Measurements from ENCODE around the gene KCNJ10.

KCNJ10 gene

DNA sequence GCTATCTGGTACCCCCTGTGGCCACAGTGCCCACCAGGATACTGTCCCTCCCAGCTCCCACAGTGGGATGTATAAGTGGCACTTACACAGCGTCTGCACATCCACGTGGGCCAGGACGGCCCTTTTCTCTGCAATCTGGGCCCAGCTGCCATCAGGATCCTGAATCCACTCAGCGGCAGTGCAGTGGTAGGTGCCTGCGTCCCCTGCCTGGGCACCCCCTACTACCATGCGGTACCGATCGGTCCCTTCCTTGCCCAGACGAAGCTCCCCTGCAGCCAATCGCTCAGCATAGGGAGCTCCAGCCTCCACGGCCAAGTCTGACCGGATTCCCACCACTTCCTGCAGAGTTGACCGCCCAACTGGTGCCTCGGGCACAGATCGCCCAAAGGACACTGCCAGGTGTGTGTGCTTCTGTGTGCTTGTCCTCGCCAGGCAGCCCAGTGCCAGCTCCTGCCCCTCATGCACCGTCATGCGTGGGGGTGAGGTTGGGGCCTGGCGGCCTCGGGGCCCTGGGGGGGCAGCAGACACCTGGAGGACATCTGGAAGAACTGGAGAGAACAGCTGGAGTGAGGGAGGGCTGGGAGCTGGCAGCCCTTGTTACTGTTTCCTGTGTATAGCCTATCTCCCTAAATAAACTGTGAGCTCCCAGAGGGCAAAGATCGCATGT lies 23.8 kb upstream of the KCNJ10 start:
- Mint-ChIP-seq H3K9me3 (no peaks in the 10 kb centered on the region), H3K4me1 (peaks cover 30% of the 10 kb centered on the region)

GRCh38 chr1:160093069-160093395 lies 23.1 kb upstream of the KCNJ10 start:
- no peak for DNase-seq
- H3K36me3 Mint-ChIP-seq (ENCODE audit: low read depth), result no peaks in the 10 kb centered on the region
- peaks cover 36% of the 10 kb centered on the region for H3K4me1 Mint-ChIP-seq
- no peak overlapping the region for H3K27ac Mint-ChIP-seq
- no peak for TF ChIP-seq CTCF (IDR thresholded peaks at IDR 0.05)
- no peaks in the 10 kb centered on the region for H3K9me3 Mint-ChIP-seq
- H3K4me3 Mint-ChIP-seq, result no peak overlapping the region
- H3K27me3 Mint-ChIP-seq (ENCODE audit: low read depth, poor library complexity), result peaks cover 14% of the 10 kb centered on the region

More for the DNA sequence above, 23.8 kb upstream of the KCNJ10 start:
- H3K4me3 Mint-ChIP-seq, result no peak overlapping the region
- H3K27ac Mint-ChIP-seq, result no peak overlapping the region
- DNase-seq, result no peak
- peaks cover 14% of the 10 kb centered on the region for H3K27me3 Mint-ChIP-seq (ENCODE audit: low read depth, poor library complexity)
- H3K36me3 Mint-ChIP-seq (ENCODE audit: low read depth), result no peaks in the 10 kb centered on the region
- no peak for TF ChIP-seq CTCF (IDR thresholded peaks at IDR 0.05)

DNA sequence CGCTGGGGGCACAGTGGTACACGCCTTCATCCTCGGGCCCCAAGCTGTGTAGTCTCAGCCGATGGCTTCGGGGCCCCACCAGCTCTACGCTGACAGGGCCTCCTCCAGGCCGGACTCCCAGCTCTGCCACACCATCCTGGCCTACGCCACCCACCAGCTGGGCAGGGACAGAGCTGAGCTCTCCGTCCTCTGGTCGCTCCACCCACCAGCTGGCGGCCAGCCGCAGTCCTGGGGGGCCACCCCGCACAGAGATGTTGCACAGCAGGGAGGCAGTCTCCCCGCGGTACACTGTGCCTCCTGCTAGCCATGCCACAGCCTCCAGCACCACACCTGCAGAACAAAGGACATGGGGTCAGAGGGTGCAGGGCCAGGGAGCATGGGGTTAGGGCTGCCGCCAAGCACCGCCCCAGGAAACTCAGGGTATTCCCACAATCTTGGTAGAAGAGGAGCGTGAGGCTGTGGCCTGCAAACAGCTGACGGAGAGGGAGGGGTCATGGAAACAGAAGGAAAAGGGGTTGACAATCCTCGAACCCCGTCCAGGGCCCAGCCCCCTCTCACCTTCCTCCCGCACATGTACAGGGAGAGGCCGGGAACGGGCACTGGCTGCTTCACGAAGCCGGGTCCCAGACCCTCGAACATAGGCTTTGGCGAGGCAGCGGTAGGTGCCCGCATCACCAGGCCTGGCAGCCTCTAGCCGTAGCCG lies 22.6 kb upstream of the KCNJ10 start:
- DNase-seq, result no peak
- H3K36me3 Mint-ChIP-seq (ENCODE audit: low read depth), result no peaks in the 10 kb centered on the region
- TF ChIP-seq CTCF (IDR thresholded peaks at IDR 0.05), result no peak
- H3K27me3 Mint-ChIP-seq (ENCODE audit: low read depth, poor library complexity), result peaks cover 14% of the 10 kb centered on the region
- H3K9me3 Mint-ChIP-seq, result no peaks in the 10 kb centered on the region
- no peak overlapping the region for H3K4me3 Mint-ChIP-seq
- H3K27ac Mint-ChIP-seq, result no peak overlapping the region
- peaks cover 32% of the 10 kb centered on the region for H3K4me1 Mint-ChIP-seq

DNA sequence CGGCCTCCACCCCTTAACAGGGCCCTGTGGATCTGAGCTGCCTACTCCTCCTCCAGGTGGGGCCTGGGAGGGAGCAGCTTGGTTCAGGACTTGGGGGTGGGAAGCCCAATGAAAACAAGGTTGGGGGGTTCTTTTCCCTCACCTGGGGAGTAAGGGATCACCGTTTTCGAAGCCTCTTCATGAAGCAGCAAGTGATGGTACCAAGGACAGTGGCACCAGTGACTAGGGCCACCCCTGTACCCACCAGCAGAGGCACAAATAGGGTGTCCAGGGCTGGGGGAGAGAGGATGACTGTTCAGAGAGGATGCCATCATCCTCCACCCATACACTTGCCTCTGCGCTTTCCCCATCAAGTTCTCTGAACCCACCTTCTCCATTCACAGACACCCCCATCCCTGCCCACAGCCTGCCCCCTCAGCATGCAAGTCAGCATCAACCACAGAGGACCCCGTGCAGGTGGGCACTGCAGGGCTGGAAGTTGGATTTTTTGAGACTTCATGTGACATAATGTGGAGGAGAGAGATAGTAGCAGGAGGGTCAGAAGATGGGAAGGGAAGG lies 21.8 kb upstream of the KCNJ10 start:
- H3K27ac Mint-ChIP-seq, result no peak overlapping the region

GRCh38 chr1:160090760-160091159 lies 20.8 kb upstream of the KCNJ10 start:
- Mint-ChIP-seq H3K9me3 (no peaks in the 10 kb centered on the region), H3K4me1 (peaks cover 14% of the 10 kb centered on the region), H3K27me3 (ENCODE audit: low read depth, poor library complexity) (peaks cover 22% of the 10 kb centered on the region), H3K27ac (no peak overlapping the region), H3K4me3 (no peak overlapping the region), H3K36me3 (ENCODE audit: low read depth) (no peaks in the 10 kb centered on the region)
- no peak for DNase-seq
- no peak for TF ChIP-seq CTCF (IDR thresholded peaks at IDR 0.05)

More for the DNA sequence above, 21.8 kb upstream of the KCNJ10 start:
- Mint-ChIP-seq H3K36me3 (ENCODE audit: low read depth) (no peaks in the 10 kb centered on the region), H3K4me3 (no peak overlapping the region), H3K9me3 (no peaks in the 10 kb centered on the region), H3K27me3 (ENCODE audit: low read depth, poor library complexity) (peaks cover 14% of the 10 kb centered on the region), H3K4me1 (peaks cover 24% of the 10 kb centered on the region)
- TF ChIP-seq CTCF (IDR thresholded peaks at IDR 0.05), result no peak
- DNase-seq, result no peak

All from nephron progenitor cell (in vitro differentiated cells).